ENCODE data around the gene SH3BP4. TPM values are rescaled to one million over a fixed set of nuclear protein-coding genes. Genes with fewer than 3 reads are reported as not detected.

Gene SH3BP4
- total and polyA plus RNA-seq, 2 of the 13 experiments (the other 11 are each of a cell fraction or from before 2014, with no cell fraction given), result 34.6 to 99.1 TPM

DNA sequence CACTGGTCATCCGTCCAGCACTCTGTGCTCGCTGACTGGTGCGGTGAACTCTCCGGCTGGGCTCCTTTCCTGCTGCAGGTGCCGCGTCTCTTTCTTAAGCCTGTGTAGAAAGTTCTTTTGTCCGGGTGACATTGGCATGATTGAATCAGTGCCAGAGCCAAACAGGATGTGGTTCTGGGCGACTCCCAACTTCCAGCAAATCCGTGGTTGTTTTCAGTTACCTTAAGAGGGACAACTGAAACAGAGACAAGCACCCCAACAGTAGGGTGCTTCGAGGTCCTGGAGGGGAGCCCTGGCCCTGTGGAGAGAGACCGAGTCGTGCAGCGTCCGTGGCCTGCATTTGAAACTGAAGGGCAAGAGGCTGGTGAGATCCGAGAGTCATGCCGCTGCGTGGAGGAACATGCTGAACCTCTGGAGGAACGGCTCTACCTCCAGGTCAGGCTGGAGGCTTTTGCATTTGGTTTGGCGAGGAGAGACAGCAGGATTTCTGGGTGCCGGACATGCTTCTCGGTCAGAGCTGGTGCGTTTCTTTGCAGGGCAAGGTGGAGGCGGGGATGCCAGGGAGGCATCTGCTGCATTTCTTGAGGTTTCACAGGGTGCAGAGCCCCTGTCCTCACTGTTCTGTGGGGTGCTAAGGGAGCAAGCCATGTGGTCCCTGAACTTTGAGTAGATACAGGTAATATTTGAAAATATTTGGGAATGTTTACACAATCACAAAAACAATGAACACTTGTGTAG lies 26.8 kb downstream of the SH3BP4 start (continued):
- TF ChIP-seq FOXO4 (CRISPR knock-in tag; conservative IDR thresholded peaks at IDR 0.05) (0 out of 2 replicates have a peak, but pooled peaks have one; percentile 50), ZFYVE20 (CRISPR knock-in tag; IDR thresholded peaks at IDR 0.05; ENCODE audit: borderline replicate concordance, low read depth) (peak; percentile 31; the same call in 1 of the 2 replicates), ZNF138 (CRISPR knock-in tag; IDR thresholded peaks at IDR 0.05; ENCODE audit: low read depth) (no peak), TCF7 (IDR thresholded peaks at IDR 0.05; ENCODE audit: low read depth) (no peak), XBP1 (CRISPR knock-in tag; IDR thresholded peaks at IDR 0.05) (no peak), SOX6 (IDR thresholded peaks at IDR 0.05) (no peak), SOX6 (CRISPR knock-in tag; IDR thresholded peaks at IDR 0.05) (peak; percentile 66), PAWR (CRISPR knock-in tag; IDR thresholded peaks at IDR 0.05; ENCODE audit: borderline replicate concordance) (no peak), FLYWCH1 (CRISPR knock-in tag; IDR thresholded peaks at IDR 0.05) (no peak), USF2 (IDR thresholded peaks at IDR 0.05; ENCODE audit: low read depth, low read length) (no peak), USF2 (CRISPR knock-in tag; IDR thresholded peaks at IDR 0.05; ENCODE audit: borderline replicate concordance) (no peak), POLR2A (IDR thresholded peaks at IDR 0.05; ENCODE audit: insufficient read depth in 1 of 2, low read depth in 2 of 2, low read length in 2 of 2) (0 out of 4 replicates have a peak, but pooled peaks have one; percentile 25 to 45), DNMT1 (CRISPR knock-in tag; IDR thresholded peaks at IDR 0.05) (no peak), TAF1 (CRISPR knock-in tag; IDR thresholded peaks at IDR 0.05) (no peak), GABPB1 (CRISPR knock-in tag; IDR thresholded peaks at IDR 0.05) (no peak), ZNF768 (CRISPR knock-in tag; IDR thresholded peaks at IDR 0.05) (0 out of 2 replicates have a peak, but pooled peaks have one; percentile 31), SRF (IDR thresholded peaks at IDR 0.05; ENCODE audit: low read depth, low read length) (no peak), ZNF784 (CRISPR knock-in tag; IDR thresholded peaks at IDR 0.05; ENCODE audit: borderline replicate concordance) (no peak)
- TF ChIP-seq, protein P1, sequence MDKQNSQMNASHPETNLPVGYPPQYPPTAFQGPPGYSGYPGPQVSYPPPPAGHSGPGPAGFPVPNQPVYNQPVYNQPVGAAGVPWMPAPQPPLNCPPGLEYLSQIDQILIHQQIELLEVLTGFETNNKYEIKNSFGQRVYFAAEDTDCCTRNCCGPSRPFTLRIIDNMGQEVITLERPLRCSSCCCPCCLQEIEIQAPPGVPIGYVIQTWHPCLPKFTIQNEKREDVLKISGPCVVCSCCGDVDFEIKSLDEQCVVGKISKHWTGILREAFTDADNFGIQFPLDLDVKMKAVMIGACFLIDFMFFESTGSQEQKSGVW (CRISPR knock-in tag; IDR thresholded peaks at IDR 0.05; ENCODE audit: borderline replicate concordance), result no peak
- TF ChIP-seq, protein P2, sequence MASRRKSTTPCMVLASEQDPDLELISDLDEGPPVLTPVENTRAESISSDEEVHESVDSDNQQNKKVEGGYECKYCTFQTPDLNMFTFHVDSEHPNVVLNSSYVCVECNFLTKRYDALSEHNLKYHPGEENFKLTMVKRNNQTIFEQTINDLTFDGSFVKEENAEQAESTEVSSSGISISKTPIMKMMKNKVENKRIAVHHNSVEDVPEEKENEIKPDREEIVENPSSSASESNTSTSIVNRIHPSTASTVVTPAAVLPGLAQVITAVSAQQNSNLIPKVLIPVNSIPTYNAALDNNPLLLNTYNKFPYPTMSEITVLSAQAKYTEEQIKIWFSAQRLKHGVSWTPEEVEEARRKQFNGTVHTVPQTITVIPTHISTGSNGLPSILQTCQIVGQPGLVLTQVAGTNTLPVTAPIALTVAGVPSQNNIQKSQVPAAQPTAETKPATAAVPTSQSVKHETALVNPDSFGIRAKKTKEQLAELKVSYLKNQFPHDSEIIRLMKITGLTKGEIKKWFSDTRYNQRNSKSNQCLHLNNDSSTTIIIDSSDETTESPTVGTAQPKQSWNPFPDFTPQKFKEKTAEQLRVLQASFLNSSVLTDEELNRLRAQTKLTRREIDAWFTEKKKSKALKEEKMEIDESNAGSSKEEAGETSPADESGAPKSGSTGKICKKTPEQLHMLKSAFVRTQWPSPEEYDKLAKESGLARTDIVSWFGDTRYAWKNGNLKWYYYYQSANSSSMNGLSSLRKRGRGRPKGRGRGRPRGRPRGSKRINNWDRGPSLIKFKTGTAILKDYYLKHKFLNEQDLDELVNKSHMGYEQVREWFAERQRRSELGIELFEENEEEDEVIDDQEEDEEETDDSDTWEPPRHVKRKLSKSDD (CRISPR knock-in tag; IDR thresholded peaks at IDR 0.05; ENCODE audit: low read depth), result no peak
- TF ChIP-seq, protein P3, sequence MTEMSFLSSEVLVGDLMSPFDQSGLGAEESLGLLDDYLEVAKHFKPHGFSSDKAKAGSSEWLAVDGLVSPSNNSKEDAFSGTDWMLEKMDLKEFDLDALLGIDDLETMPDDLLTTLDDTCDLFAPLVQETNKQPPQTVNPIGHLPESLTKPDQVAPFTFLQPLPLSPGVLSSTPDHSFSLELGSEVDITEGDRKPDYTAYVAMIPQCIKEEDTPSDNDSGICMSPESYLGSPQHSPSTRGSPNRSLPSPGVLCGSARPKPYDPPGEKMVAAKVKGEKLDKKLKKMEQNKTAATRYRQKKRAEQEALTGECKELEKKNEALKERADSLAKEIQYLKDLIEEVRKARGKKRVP (CRISPR knock-in tag; IDR thresholded peaks at IDR 0.05), result no peak

Measured in HepG2 (cell line).